Mesenchymal stem cell (in vitro differentiated cells and primary cell): Measurements from ENCODE around the gene IL4I1.

Experiments
- DNase-seq: peaks from one replicate; pipeline ENCODE4 v3.0.0-alpha.2; 2013
- H2AFZ ChIP-seq: one replicate; pipeline ENCODE4 v1.6.1; 2013; ENCODE audit warnings: low read depth, mild to moderate bottlenecking, control low read depth, inconsistent platforms, low read length, moderate library complexity
- H2AK5ac ChIP-seq: 2 replicates; pipeline ENCODE4 v1.6.1; 2013; ENCODE audit warnings: low read length, moderate library complexity, mild to moderate bottlenecking, inconsistent platforms; ENCODE audit not compliant: severe bottlenecking
- H2BK120ac ChIP-seq: one replicate; pipeline ENCODE4 v1.6.1; 2013; ENCODE audit warnings: low read depth, mild to moderate bottlenecking, inconsistent platforms, low read length, moderate library complexity
- H2BK12ac ChIP-seq, 2 experiments: one replicate each; pipeline ENCODE4 v1.6.1; 2013; ENCODE audit warnings: inconsistent platforms in 2 of 2, low read length in 2 of 2, mild to moderate bottlenecking in 2 of 2, moderate library complexity in 2 of 2, control low read depth in 1 of 2
- H2BK15ac ChIP-seq: one replicate; pipeline ENCODE4 v1.6.1; 2013; ENCODE audit warnings: mild to moderate bottlenecking, low read depth, inconsistent platforms; ENCODE audit not compliant: poor library complexity, severe bottlenecking
- H2BK5ac ChIP-seq: 2 replicates; pipeline ENCODE4 v1.6.1; 2013; ENCODE audit warnings: low read depth, mild to moderate bottlenecking, low read length, control low read depth, inconsistent platforms; ENCODE audit not compliant: poor library complexity, severe bottlenecking
- H3K14ac ChIP-seq, 2 experiments: one replicate each; pipeline ENCODE4 v1.6.1; 2013; ENCODE audit warnings: inconsistent platforms in 2 of 2, low read length in 2 of 2, control low read depth in 1 of 2, mild to moderate bottlenecking in 1 of 2, moderate library complexity in 1 of 2
- H3K18ac ChIP-seq, 2 experiments: one replicate each; pipeline ENCODE4 v1.6.1; 2013; ENCODE audit warnings: inconsistent platforms in 2 of 2, low read length in 2 of 2, control low read depth in 1 of 2, low read depth in 1 of 2, mild to moderate bottlenecking in 1 of 2
- H3K23ac ChIP-seq, 2 experiments: one replicate each; pipeline ENCODE4 v1.6.1; 2013; ENCODE audit warnings: inconsistent platforms in 2 of 2, low read length in 2 of 2, mild to moderate bottlenecking in 2 of 2, moderate library complexity in 2 of 2, control low read depth in 1 of 2
- H3K27ac ChIP-seq: 2 replicates; pipeline ENCODE4 v1.5.1; 2013; ENCODE audit warnings: mild to moderate bottlenecking, moderate library complexity, low read length, control low read depth, inconsistent platforms; ENCODE audit not compliant: poor library complexity, severe bottlenecking
- H3K27me3 ChIP-seq, 2 experiments: 2 replicates each; pipeline versions ENCODE4 v1.6.1 to v1.7.0; 2013; ENCODE audit warnings: low read length in 2 of 2, mild to moderate bottlenecking in 2 of 2, moderate library complexity in 2 of 2, control low read depth in 1 of 2, inconsistent platforms in 1 of 2; ENCODE audit not compliant: control insufficient read depth in 1 of 2, insufficient read depth in 1 of 2
- H3K36me3 ChIP-seq, 2 experiments: 2 replicates each; pipeline versions ENCODE4 v1.6.1 to v1.7.0; 2013; ENCODE audit warnings: low read length in 2 of 2, control low read depth in 1 of 2, inconsistent platforms in 1 of 2, low read depth in 1 of 2, mild to moderate bottlenecking in 1 of 2; ENCODE audit not compliant: insufficient read depth in 2 of 2, control insufficient read depth in 1 of 2
- H3K4ac ChIP-seq, 2 experiments: one replicate each; pipeline ENCODE4 v1.6.1; 2013; ENCODE audit warnings: inconsistent platforms in 2 of 2, low read length in 2 of 2, mild to moderate bottlenecking in 2 of 2, moderate library complexity in 2 of 2, control low read depth in 1 of 2, low read depth in 1 of 2
- H3K4me1 ChIP-seq: 2 replicates; pipeline ENCODE4 v1.6.1; 2013; ENCODE audit warnings: low read depth, low read length, control low read depth; ENCODE audit not compliant: control insufficient read depth, insufficient read depth
- H3K4me2 ChIP-seq: 2 replicates; pipeline ENCODE4 v1.6.1; 2013; ENCODE audit warnings: low read length, mild to moderate bottlenecking, inconsistent platforms; ENCODE audit not compliant: poor library complexity, severe bottlenecking
- H3K4me3 ChIP-seq, 2 experiments: 2 replicates each; pipeline versions ENCODE4 v1.5.1 to v1.7.0; 2013; ENCODE audit warnings: low read length in 2 of 2, mild to moderate bottlenecking in 2 of 2, control low read depth in 1 of 2, low read depth in 1 of 2; ENCODE audit not compliant: insufficient read depth in 1 of 2
- H3K79me1 ChIP-seq: replicated peaks from 2 replicates; pipeline ENCODE4 v1.6.1; 2013; ENCODE audit warnings: mild to moderate bottlenecking, control low read depth, low read length, inconsistent platforms; ENCODE audit not compliant: poor library complexity, severe bottlenecking
- H3K9ac ChIP-seq: 2 replicates; pipeline ENCODE4 v1.7.0; 2013; ENCODE audit warnings: mild to moderate bottlenecking, low read length, moderate library complexity
- H3K9me3 ChIP-seq: 2 replicates; pipeline ENCODE4 v1.7.0; 2013; ENCODE audit warnings: mild to moderate bottlenecking, low read length; ENCODE audit not compliant: control insufficient read depth
- H4K8ac ChIP-seq: one replicate; pipeline ENCODE4 v1.6.1; 2013; ENCODE audit warnings: inconsistent platforms, mild to moderate bottlenecking, low read length, moderate library complexity
- H4K91ac ChIP-seq: one replicate; pipeline ENCODE4 v1.6.1; 2013; ENCODE audit warnings: mild to moderate bottlenecking, low read length, inconsistent platforms
- WGBS: methylation state at CpG from one replicate; pipeline ENCODE4 v1.1.7; 2013; ENCODE audit warnings: mixed read lengths; 5-methylcytosine and 5-hydroxymethylcytosine counted together

Gene IL4I1

DNA sequence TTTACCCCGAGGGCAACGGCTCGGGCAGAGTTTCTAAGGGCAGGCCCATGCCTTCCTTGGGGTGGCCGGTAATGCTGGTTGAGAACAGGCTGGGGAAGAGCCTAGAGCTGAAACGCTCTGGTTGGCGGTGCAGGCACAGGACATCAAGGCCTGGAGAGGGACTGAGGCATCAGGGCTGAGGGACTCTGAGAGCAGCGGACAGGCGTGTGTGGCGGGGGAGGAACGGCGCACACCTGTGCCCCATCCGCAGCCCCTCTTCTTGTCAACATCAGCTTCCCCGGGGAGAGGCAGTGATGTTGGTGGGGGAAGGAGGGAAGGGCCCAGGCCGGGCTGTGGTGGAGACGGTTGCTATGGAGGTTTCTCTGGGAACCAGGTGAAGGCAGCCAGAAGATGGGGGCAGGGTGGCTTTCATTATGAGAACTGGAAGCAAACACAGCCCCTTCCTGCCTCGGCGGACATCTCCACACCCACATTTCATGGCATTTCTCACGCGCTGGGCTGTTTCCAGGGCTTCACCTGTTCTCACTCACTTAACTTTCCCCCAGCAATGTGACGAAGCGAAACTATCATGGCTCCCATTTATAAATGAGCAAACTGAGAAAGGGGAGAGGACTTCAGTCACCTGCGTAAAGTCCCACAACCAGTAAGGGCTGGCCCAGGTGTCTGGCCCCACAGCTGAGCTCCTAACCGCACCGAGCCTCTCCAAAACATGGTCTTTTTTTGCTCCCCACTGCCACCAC, 24.1 kb upstream of the IL4I1 start:
- H3K9ac ChIP-seq, result no peak overlapping the region
- H3K27ac ChIP-seq, result no peak overlapping the region
- H3K27me3 ChIP-seq, result no peaks in the 10 kb centered on the region
- H3K4ac ChIP-seq, result no peak overlapping the region
- no peak for DNase-seq
- WGBS, result 94% methylated on average over 21 of the region's 24 CpGs
- no peak overlapping the region for H3K4me2 ChIP-seq
- no peak overlapping the region for H3K4me3 ChIP-seq
- no peak overlapping the region for H2BK120ac ChIP-seq
- H3K9me3 ChIP-seq, result no peaks in the 10 kb centered on the region
- no peak overlapping the region for H3K18ac ChIP-seq
- peaks cover 62 to 66% of the 10 kb centered on the region in 2 experiments for H3K36me3 ChIP-seq
- H3K4me1 ChIP-seq, result peaks cover 21% of the 10 kb centered on the region
- H4K91ac ChIP-seq, result no peak overlapping the region
- H3K23ac ChIP-seq, result no peak overlapping the region
- H2AFZ ChIP-seq, result no peak overlapping the region
- no peak overlapping the region for H4K8ac ChIP-seq
- H2BK5ac ChIP-seq, result no peak overlapping the region
- H2AK5ac ChIP-seq, result no peak overlapping the region
- no peak overlapping the region for H2BK15ac ChIP-seq
- H2BK12ac ChIP-seq, result no peak overlapping the region
- H3K14ac ChIP-seq, result no peak overlapping the region
- H3K79me1 ChIP-seq, result peaks cover 23% of the 10 kb centered on the region

DNA sequence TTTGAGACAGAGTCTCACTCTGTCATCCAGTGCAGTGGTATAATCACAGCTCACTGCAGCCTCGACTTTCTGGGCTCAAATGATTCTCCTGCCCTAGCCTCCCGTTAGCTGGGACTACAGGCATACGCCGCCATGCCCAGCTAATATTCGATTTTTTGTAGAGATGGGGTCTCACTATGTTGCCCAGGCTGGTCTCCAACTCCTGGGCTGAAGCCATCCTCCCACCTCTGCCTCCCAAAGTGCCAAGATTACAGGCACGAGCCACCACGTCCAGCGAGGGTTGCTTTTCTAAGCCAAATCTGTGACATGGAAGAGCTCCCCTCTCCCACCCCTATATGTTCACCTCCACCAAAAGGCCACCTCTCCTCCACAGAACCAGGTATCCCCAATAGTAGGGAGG, 21.4 kb upstream of the IL4I1 start:
- no peak overlapping the region for H3K4me2 ChIP-seq
- H4K91ac ChIP-seq, result no peak overlapping the region
- no peak overlapping the region for H2BK12ac ChIP-seq
- no peak for DNase-seq
- H3K18ac ChIP-seq, result no peak overlapping the region
- H3K4me1 ChIP-seq, result peaks cover 19% of the 10 kb centered on the region
- H3K79me1 ChIP-seq, result peaks cover 37% of the 10 kb centered on the region
- no peak overlapping the region for H2BK15ac ChIP-seq
- H3K9ac ChIP-seq, result no peak overlapping the region
- H3K36me3 ChIP-seq, result peaks cover 63 to 71% of the 10 kb centered on the region in 2 experiments
- H3K27ac ChIP-seq, result no peak overlapping the region
- no peak overlapping the region for H4K8ac ChIP-seq
- 100% methylated on average over 6 of the region's 8 CpGs for WGBS
- H3K4me3 ChIP-seq, result no peak overlapping the region
- H3K4ac ChIP-seq, result no peak overlapping the region
- H3K23ac ChIP-seq, result no peak overlapping the region
- H2BK120ac ChIP-seq, result no peak overlapping the region
- no peak overlapping the region for H2AFZ ChIP-seq
- H3K27me3 ChIP-seq, result no peaks in the 10 kb centered on the region
- H2AK5ac ChIP-seq, result no peak overlapping the region
- H2BK5ac ChIP-seq, result no peak overlapping the region
- no peaks in the 10 kb centered on the region for H3K9me3 ChIP-seq
- no peak overlapping the region for H3K14ac ChIP-seq

DNA sequence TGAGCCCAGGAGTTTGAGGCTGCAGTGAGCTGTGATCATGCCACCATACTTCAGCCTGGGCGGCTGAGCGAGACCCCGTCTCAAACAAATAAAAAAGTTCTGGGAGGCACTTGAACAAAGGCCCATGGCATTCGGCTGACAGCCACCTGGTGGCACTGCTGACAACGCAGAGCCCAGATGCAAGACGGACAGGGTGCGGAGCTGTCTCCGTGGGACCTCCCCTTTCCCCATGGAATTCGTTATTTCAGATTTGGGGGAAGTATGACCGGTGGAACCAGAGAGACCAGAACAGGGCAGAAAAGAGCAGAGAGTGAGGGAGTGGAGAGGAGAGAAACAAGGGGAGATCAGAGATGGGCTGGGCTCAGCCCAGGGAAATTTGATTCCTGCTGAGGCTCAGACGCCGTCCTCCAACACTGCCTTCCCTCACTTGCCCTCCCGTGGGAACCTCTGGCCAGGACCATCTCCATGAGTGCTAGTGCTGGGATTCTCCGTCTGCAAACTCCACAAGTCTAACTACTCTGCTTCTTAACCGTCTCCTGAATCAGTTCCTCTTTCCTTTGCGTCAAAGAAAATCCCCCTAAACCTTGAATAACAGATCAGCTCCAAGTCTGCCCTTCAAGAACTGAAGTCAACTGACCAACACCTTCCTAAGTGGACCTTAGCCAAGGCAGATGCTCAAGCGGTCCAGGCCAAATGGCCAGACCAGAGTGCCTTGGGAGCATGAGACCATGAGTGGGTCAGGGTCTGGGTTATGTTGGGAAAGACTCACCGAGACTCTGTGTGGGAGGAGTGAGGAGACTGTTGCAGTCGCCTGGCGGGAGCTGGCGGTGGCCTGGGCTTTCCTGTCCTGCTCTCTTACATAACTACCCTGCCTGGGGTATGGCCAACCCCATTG, 20.4 kb upstream of the IL4I1 start:
- H3K79me1 ChIP-seq, result peaks cover 41% of the 10 kb centered on the region
- H3K9ac ChIP-seq, result no peak overlapping the region
- H3K4me2 ChIP-seq, result no peak overlapping the region
- H3K4me1 ChIP-seq, result peaks cover 12% of the 10 kb centered on the region
- H2AFZ ChIP-seq, result no peak overlapping the region
- no peak for DNase-seq
- no peak overlapping the region for H2BK120ac ChIP-seq
- H2BK5ac ChIP-seq, result no peak overlapping the region
- H3K18ac ChIP-seq, result no peak overlapping the region
- H3K4me3 ChIP-seq, result no peak overlapping the region
- no peaks in the 10 kb centered on the region for H3K9me3 ChIP-seq
- H2BK12ac ChIP-seq, result no peak overlapping the region
- H3K14ac ChIP-seq, result no peak overlapping the region
- H4K8ac ChIP-seq, result no peak overlapping the region
- H2AK5ac ChIP-seq, result no peak overlapping the region
- H2BK15ac ChIP-seq, result no peak overlapping the region
- no peak overlapping the region for H3K4ac ChIP-seq
- no peaks in the 10 kb centered on the region for H3K27me3 ChIP-seq
- no peak overlapping the region for H4K91ac ChIP-seq
- no peak overlapping the region for H3K27ac ChIP-seq
- H3K23ac ChIP-seq, result no peak overlapping the region
- WGBS, result 90% methylated on average over 19 of the region's 21 CpGs
- H3K36me3 ChIP-seq, result peaks cover 67 to 69% of the 10 kb centered on the region in 2 experiments

DNA sequence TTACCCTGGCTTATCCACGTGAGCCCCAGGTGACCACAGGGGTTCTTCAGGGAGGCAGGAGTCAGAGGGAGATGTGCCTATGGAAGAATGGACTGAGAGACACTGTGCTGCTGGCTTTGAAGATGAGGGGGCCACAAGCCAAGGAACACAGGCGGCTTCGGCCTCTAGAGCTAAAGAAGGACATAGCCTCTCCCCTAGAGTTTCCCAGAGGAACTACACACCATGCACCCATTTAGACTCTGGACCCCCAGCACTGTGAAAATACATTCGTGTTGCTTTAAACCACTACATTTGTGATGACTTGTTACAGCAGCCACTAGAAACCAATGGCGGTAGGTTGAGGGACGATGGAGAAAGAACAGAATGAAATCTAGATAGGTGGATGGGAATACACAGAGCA, 18.6 kb upstream of the IL4I1 start:
- Histone ChIP-seq H3K9me3 (no peaks in the 10 kb centered on the region), H3K27me3 (no peaks in the 10 kb centered on the region), H2BK15ac (no peak overlapping the region), H3K27ac (no peak overlapping the region), H3K4me1 (peaks cover 4% of the 10 kb centered on the region), H2BK5ac (no peak overlapping the region), H2AK5ac (no peak overlapping the region), H2BK12ac (no peak overlapping the region), H4K8ac (no peak overlapping the region), H3K23ac (no peak overlapping the region), H3K4ac (no peak overlapping the region), H3K4me3 (no peak overlapping the region), H4K91ac (no peak overlapping the region), H3K79me1 (peaks cover 36% of the 10 kb centered on the region), H3K9ac (no peak overlapping the region), H3K18ac (no peak overlapping the region), H2AFZ (no peak overlapping the region), H3K4me2 (no peak overlapping the region), H2BK120ac (no peak overlapping the region), H3K36me3 (peaks cover 55 to 56% of the 10 kb centered on the region in 2 experiments), H3K14ac (no peak overlapping the region)
- 100% methylated on average over 6 of the region's 6 CpGs for WGBS
- DNase-seq, result no peak
